ENCODE data around the gene BTBD3.

Gene BTBD3

GRCh38 chr20:11918391-11918845 is 725 bp downstream of the BTBD3 start:
- Histone ChIP-seq H4K20me1 (ENCODE audit: insufficient read depth, low read length) (no peaks in the 10 kb centered on the region), H3K4me3 (ENCODE audit: low read length) (no peak overlapping the region), H3K4me2 (ENCODE audit: low read length) (no peak overlapping the region), H3K27ac (ENCODE audit: low read length) (no peak overlapping the region), H3K79me2 (ENCODE audit: low read length) (no peaks in the 10 kb centered on the region), H2AFZ (ENCODE audit: low read depth, low read length) (no peak overlapping the region), H3K36me3 (replicated peaks; ENCODE audit: low read depth, low read length) (no peaks in the 10 kb centered on the region), H3K9me3 (ENCODE audit: insufficient read depth, low read length) (no peaks in the 10 kb centered on the region), H3K27me3 (ENCODE audit: low read depth, low read length) (no peaks in the 10 kb centered on the region; the same call in 1 of the 2 replicates), H3K9ac (ENCODE audit: low read length) (no peak overlapping the region), H3K4me1 (ENCODE audit: low read length) (no peaks in the 10 kb centered on the region)
- TF ChIP-seq EZH2phosphoT487 (IDR thresholded peaks at IDR 0.05; ENCODE audit: low read depth) (no peak), CTCF (IDR thresholded peaks at IDR 0.05; ENCODE audit: low read depth, low read length) (no peak)

GRCh38 chr20:11918981-11919380 is 1.3 kb downstream of the BTBD3 start:
- H3K4me2 ChIP-seq (ENCODE audit: low read length) = no peak overlapping the region
- TF ChIP-seq CTCF (IDR thresholded peaks at IDR 0.05; ENCODE audit: low read depth, low read length) (no peak), EZH2phosphoT487 (IDR thresholded peaks at IDR 0.05; ENCODE audit: low read depth) (no peak)
- no peaks in the 10 kb centered on the region for H4K20me1 ChIP-seq (ENCODE audit: insufficient read depth, low read length)
- H3K79me2 ChIP-seq (ENCODE audit: low read length) = no peaks in the 10 kb centered on the region
- H3K27ac ChIP-seq (ENCODE audit: low read length) = no peak overlapping the region
- H3K9ac ChIP-seq (ENCODE audit: low read length) = no peak overlapping the region
- H3K36me3 ChIP-seq (replicated peaks; ENCODE audit: low read depth, low read length) = no peaks in the 10 kb centered on the region
- H3K4me1 ChIP-seq (ENCODE audit: low read length) = no peaks in the 10 kb centered on the region
- H3K4me3 ChIP-seq (ENCODE audit: low read length) = no peak overlapping the region
- no peaks in the 10 kb centered on the region for H3K9me3 ChIP-seq (ENCODE audit: insufficient read depth, low read length)
- H3K27me3 ChIP-seq (ENCODE audit: low read depth, low read length) = no peaks in the 10 kb centered on the region; the same call in 1 of the 2 replicates
- no peak overlapping the region for H2AFZ ChIP-seq (ENCODE audit: low read depth, low read length)

DNA sequence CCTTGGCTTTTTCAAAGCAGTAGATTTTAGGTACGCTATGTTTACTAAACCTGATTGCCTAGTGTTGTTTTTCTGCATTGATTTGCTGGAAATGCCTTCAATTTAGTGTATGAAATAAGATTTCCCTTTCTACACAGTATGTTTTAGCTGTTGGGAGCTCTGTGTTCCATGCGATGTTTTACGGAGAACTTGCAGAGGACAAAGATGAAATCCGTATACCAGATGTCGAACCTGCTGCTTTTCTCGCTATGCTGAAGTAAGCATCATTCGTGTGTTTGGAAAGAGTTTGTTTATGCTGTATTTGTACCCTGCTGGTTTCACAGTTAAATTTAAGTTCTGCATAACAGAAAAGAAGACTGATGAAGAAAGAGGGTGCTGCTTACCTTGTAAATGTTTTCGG is 1.9 kb downstream of the BTBD3 start:
- Histone ChIP-seq H4K20me1 (ENCODE audit: insufficient read depth, low read length) (no peaks in the 10 kb centered on the region), H3K79me2 (ENCODE audit: low read length) (no peaks in the 10 kb centered on the region), H2AFZ (ENCODE audit: low read depth, low read length) (no peak overlapping the region), H3K36me3 (replicated peaks; ENCODE audit: low read depth, low read length) (no peaks in the 10 kb centered on the region), H3K4me2 (ENCODE audit: low read length) (no peak overlapping the region), H3K27me3 (ENCODE audit: low read depth, low read length) (no peaks in the 10 kb centered on the region; the same call in 1 of the 2 replicates), H3K4me1 (ENCODE audit: low read length) (no peaks in the 10 kb centered on the region), H3K9ac (ENCODE audit: low read length) (no peak overlapping the region), H3K27ac (ENCODE audit: low read length) (no peak overlapping the region), H3K9me3 (ENCODE audit: insufficient read depth, low read length) (no peaks in the 10 kb centered on the region), H3K4me3 (ENCODE audit: low read length) (no peak overlapping the region)
- TF ChIP-seq CTCF (IDR thresholded peaks at IDR 0.05; ENCODE audit: low read depth, low read length) = no peak
- no peak for TF ChIP-seq EZH2phosphoT487 (IDR thresholded peaks at IDR 0.05; ENCODE audit: low read depth)

DNA sequence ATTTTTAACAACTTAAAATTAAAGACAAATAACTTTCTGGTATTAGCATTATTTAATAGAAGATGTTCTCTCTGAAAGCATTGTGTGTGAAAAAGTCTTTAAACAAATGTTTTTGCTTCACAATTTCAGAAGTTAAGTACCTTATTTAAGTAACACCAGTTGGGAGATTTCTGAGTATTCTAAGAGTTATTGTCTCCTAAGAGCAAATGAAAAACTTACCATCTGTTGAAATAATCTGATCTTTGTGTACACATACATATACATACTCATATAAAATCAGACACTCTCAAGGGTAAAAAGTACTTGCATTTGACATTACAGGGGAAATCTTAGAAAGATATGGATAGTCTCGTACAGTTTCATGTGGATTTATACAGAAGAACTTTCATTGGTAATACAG is 2.4 kb downstream of the BTBD3 start:
- no peaks in the 10 kb centered on the region for H3K79me2 ChIP-seq (ENCODE audit: low read length)

More for the DNA sequence above, 2.4 kb downstream of the BTBD3 start:
- Histone ChIP-seq H3K9ac (ENCODE audit: low read length) (no peak overlapping the region), H3K4me2 (ENCODE audit: low read length) (no peak overlapping the region), H4K20me1 (ENCODE audit: insufficient read depth, low read length) (no peaks in the 10 kb centered on the region), H3K9me3 (ENCODE audit: insufficient read depth, low read length) (no peaks in the 10 kb centered on the region), H3K4me1 (ENCODE audit: low read length) (no peaks in the 10 kb centered on the region), H3K27me3 (ENCODE audit: low read depth, low read length) (no peaks in the 10 kb centered on the region; the same call in 1 of the 2 replicates), H3K36me3 (replicated peaks; ENCODE audit: low read depth, low read length) (no peaks in the 10 kb centered on the region), H3K4me3 (ENCODE audit: low read length) (no peak overlapping the region), H3K27ac (ENCODE audit: low read length) (no peak overlapping the region), H2AFZ (ENCODE audit: low read depth, low read length) (no peak overlapping the region)
- TF ChIP-seq CTCF (IDR thresholded peaks at IDR 0.05; ENCODE audit: low read depth, low read length) (no peak), EZH2phosphoT487 (IDR thresholded peaks at IDR 0.05; ENCODE audit: low read depth) (no peak)
